Thoracic aorta (tissue), 2 donors: ENCODE data around the gene SGMS1. TPM values are rescaled to one million over a fixed set of nuclear protein-coding genes. Genes with fewer than 3 reads are reported as not detected.

Source experiments
- ATAC-seq: fragments of 150-250 bp; one replicate; pipeline ENCODE4 v1.8.0; 2017; ENCODE audit warnings: low read depth; ENCODE audit not compliant: insufficient number of reproducible peaks, low FRiP score
- DNase-seq: peaks from one replicate; pipeline ENCODE4 v3.0.0-alpha.2; 2020; ENCODE audit warnings: low spot score
- H3K27ac ChIP-seq, 2 donors: fragments of 200-600 bp; sonication (generic); 1 replicate in 1 of 2; 2 replicates in 1 of 2; pipeline ENCODE4 v1.5.1; 2016; ENCODE audit warnings: mild to moderate bottlenecking in 2 of 2, moderate library complexity in 2 of 2
- H3K27me3 ChIP-seq: fragments of 200-600 bp; sonication (generic); replicated peaks from 2 replicates; pipeline ENCODE4 v1.6.0; 2016; ENCODE audit warnings: mild to moderate bottlenecking; ENCODE audit not compliant: insufficient read depth
- H3K36me3 ChIP-seq: fragments of 200-600 bp; sonication (generic); one replicate; pipeline ENCODE4 v1.5.1; 2016
- H3K4me1 ChIP-seq, 2 donors: fragments of 200-600 bp; sonication (generic); 1 replicate in 1 of 2; 2 replicates in 1 of 2; pipeline versions ENCODE4 v1.5.1 to v1.6.0; 2016; ENCODE audit warnings: low read depth in 2 of 2, mild to moderate bottlenecking in 1 of 2; ENCODE audit not compliant: control insufficient read depth in 1 of 2
- H3K4me3 ChIP-seq: fragments of 200-600 bp; sonication (generic); 2 replicates; pipeline ENCODE4 v1.5.1; 2016; ENCODE audit warnings: mild to moderate bottlenecking
- H3K9me3 ChIP-seq: fragments of 200-600 bp; sonication (generic); 2 replicates; pipeline ENCODE4 v1.5.1; 2016
- CTCF ChIP-seq: fragments of 200-600 bp; sonication (generic); IDR thresholded peaks from one replicate; pipeline ENCODE4 v1.5.1; 2019; ENCODE audit warnings: antibody characterized with exemption
- total RNA-seq, 2 donors: library from RNA; depleted of rRNA; stranded (reverse); fragments of >200 nt; gene quantifications; one replicate each; pipeline versions ENCODE4 v1.1.0 to v1.2.3, GENCODE V29; 2016

The SGMS1 gene
- total RNA-seq, 2 donors from 2014 or later = 60.5 to 92.3 TPM

GRCh38 chr10:50332108-50332842 lies 291.5 kb downstream of the SGMS1 start:
- DNase-seq (no peak), ATAC-seq (no peak)
- Histone ChIP-seq H3K4me1 (peaks cover 0 to 4% of the 10 kb centered on the region in 2 donors), H3K27me3 (no peaks in the 10 kb centered on the region), H3K9me3 (no peaks in the 10 kb centered on the region), H3K36me3 (no peaks in the 10 kb centered on the region), H3K4me3 (no peak overlapping the region), H3K27ac (no peak overlapping the region)
- TF ChIP-seq CTCF = no peak

- Histone ChIP-seq H3K4me1 (peaks cover 4 to 12% of the 10 kb centered on the region in 2 donors), H3K9me3 (no peaks in the 10 kb centered on the region), H3K27ac (no peak overlapping the region), H3K27me3 (no peaks in the 10 kb centered on the region), H3K4me3 (no peak overlapping the region), H3K36me3 (no peaks in the 10 kb centered on the region)
- no peak for ATAC-seq
- TF ChIP-seq CTCF = no peak
- no peak for DNase-seq
Observed at GRCh38 chr10:50331486-50331885, 292.3 kb downstream of the SGMS1 start.

GRCh38 chr10:50326757-50327701 lies 296.7 kb downstream of the SGMS1 start:
- no peaks in the 10 kb centered on the region for H3K36me3 ChIP-seq
- peak; percentile 15 for ATAC-seq
- H3K9me3 ChIP-seq = no peaks in the 10 kb centered on the region
- no peaks in the 10 kb centered on the region for H3K27me3 ChIP-seq
- H3K27ac ChIP-seq = peak overlapping the region; percentile 50 to 71
- no peak for DNase-seq
- no peak for TF ChIP-seq CTCF
- peak overlapping the region; percentile 19 for H3K4me3 ChIP-seq
- H3K4me1 ChIP-seq = peaks cover 22 to 40% of the 10 kb centered on the region in 2 donors

GRCh38 chr10:50326172-50326555 lies 297.6 kb downstream of the SGMS1 start:
- H3K9me3 ChIP-seq = no peaks in the 10 kb centered on the region
- H3K36me3 ChIP-seq = no peaks in the 10 kb centered on the region
- H3K4me3 ChIP-seq = peak overlapping the region; percentile 19
- DNase-seq (no peak), ATAC-seq (no peak)
- H3K27me3 ChIP-seq = no peaks in the 10 kb centered on the region
- no peak for TF ChIP-seq CTCF
- H3K4me1 ChIP-seq = peaks cover 22 to 40% of the 10 kb centered on the region in 2 donors
- H3K27ac ChIP-seq = peak overlapping the region; percentile 66 to 71
